Vagina (tissue), 2 donors: Measurements from ENCODE around the gene RASGRP3.

Experiments used
- POLR2AphosphoS5 ChIP-seq, 2 donors: sonication (generic); formaldehyde crosslinking; IDR thresholded peaks; one replicate each; pipeline ENCODE4 v1.9.0; 2017; ENCODE audit warnings: antibody characterized with exemption in 2 of 2, mild to moderate bottlenecking in 2 of 2, low read depth in 1 of 2; ENCODE audit not compliant: insufficient read depth in 1 of 2
- TF ChIP-seq, protein P1 (sequence below), 3 experiments: fragments of 450-650 bp in 2 of 3; fragments of 200-600 bp in 1 of 3; sonication (generic) in 1 of 3; IDR thresholded peaks; one replicate each; pipeline ENCODE4 v1.5.1; 2017 to 2019; ENCODE audit warnings: antibody characterized with exemption in 3 of 3, mild to moderate bottlenecking in 2 of 3, moderate library complexity in 2 of 3

DNA sequence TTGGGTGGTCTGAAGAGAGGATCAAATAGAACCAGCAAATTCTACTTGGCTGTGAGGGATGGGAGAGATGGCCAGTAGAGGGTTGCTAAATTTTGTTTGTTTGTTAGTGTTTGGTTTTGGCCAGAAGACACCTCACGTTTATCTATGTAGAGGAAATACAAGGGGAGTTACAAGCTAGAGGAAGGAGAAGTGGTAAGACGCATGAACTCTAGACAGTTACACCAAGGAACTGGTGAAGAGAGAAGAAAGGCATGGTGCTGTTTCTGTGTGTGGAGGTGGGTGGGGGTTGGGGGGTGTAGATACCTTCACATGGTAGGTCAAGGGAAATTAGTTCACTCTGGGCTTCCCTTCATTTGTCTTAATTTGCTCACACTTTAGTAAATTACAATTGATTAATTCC lies 25.6 kb downstream of the RASGRP3 start:
- TF ChIP-seq, protein P1, sequence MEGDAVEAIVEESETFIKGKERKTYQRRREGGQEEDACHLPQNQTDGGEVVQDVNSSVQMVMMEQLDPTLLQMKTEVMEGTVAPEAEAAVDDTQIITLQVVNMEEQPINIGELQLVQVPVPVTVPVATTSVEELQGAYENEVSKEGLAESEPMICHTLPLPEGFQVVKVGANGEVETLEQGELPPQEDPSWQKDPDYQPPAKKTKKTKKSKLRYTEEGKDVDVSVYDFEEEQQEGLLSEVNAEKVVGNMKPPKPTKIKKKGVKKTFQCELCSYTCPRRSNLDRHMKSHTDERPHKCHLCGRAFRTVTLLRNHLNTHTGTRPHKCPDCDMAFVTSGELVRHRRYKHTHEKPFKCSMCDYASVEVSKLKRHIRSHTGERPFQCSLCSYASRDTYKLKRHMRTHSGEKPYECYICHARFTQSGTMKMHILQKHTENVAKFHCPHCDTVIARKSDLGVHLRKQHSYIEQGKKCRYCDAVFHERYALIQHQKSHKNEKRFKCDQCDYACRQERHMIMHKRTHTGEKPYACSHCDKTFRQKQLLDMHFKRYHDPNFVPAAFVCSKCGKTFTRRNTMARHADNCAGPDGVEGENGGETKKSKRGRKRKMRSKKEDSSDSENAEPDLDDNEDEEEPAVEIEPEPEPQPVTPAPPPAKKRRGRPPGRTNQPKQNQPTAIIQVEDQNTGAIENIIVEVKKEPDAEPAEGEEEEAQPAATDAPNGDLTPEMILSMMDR (IDR thresholded peaks at IDR 0.05) = no peak
- no peak for TF ChIP-seq POLR2AphosphoS5 (IDR thresholded peaks at IDR 0.05; ENCODE audit: insufficient read depth in 1 of 2, low read depth in 1 of 2)
